ENCODE measurements around the gene KREMEN2. TPM values are rescaled to one million over a fixed set of nuclear protein-coding genes. Genes with fewer than 3 reads are reported as not detected.

The KREMEN2 gene
- total and polyA plus RNA-seq, 2 of the 13 experiments (the other 11 are each of a cell fraction or from before 2014, with no cell fraction given) = 0.48 to 1.2 TPM

DNA sequence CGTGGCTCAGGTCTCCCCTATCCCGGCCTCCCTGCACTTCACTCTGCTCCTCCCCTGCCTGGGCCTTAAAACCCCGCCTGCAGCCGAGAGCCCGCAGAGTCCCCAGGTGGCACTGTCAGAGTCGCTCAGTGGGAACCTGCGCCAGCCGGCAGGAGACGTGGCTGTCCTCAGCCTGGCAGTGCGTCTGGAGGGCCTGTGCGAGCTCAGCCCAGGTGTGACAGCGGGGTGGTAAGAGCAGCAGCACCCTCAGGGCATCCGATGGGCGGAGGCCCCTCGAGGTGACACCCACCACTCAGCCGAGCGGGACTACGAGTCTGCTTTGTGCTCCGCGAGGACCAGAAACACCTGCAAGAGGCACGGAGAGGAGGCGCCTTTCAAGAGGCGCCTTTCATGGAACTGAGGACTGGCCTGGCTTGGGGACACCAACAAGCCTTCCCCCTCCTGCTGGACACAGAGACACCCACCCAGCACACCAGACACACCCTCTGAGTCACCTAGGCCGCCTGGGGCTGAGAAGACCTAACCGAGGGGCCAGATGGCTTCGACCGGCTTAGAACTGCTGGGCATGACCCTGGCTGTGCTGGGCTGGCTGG, 48.8 kb downstream of the KREMEN2 start, which contains the start of gene CLDN9:
Gene CLDN9, plus strand, starts transcription at position 96 of the 593 bp plus-strand sequence. Its CDS starts 440 bp downstream, at position 536.
- Histone ChIP-seq H3K4me2 (ENCODE audit: low read depth, low read length) (peak within 1 kb of the TSS; percentile 55), H4K20me1 (ENCODE audit: insufficient read depth, low read length) (no peaks in the 10 kb centered on the region), H3K4me3 (replicated peaks in 1 of 3; ENCODE audit: insufficient read depth in 1 of 3, low read depth in 2 of 3, low read length in 3 of 3) (peak within 1 kb of the TSS; percentile 16 to 40 (median 29); a peak in 3 of 6 replicates), H3K79me2 (ENCODE audit: insufficient read depth, low read length) (no peaks in the 10 kb centered on the region), H3K9ac (ENCODE audit: insufficient read depth, low read depth, low read length) (no peak within 1 kb of the TSS), H3K27me3 (ENCODE audit: control insufficient read depth in 1 of 2, insufficient read depth in 2 of 2, low read length in 2 of 2) (peaks cover 7 to 22% of the 10 kb centered on the region in 2 experiments; a peak in 4 of 5 replicates), H3K27ac (ENCODE audit: extremely low read length, insufficient read depth, low read length) (no peak within 1 kb of the TSS), H3K4me1 (ENCODE audit: insufficient read depth, low read length) (peaks cover 98% of the 10 kb centered on the region), H3K9me3 (ENCODE audit: low read length) (no peaks in the 10 kb centered on the region), H3K36me3 (replicated peaks in 1 of 2; ENCODE audit: control insufficient read depth in 1 of 2, insufficient read depth in 2 of 2, low read length in 2 of 2) (no peaks in the 10 kb centered on the region), H2AFZ (ENCODE audit: low read length) (no peak within 1 kb of the TSS)
- DNase-seq (ENCODE audit: low spot score) (no peak), ATAC-seq (peak; percentile 52), FAIRE-seq (no peak)
- in situ Hi-C loops (cut with HindIII; ENCODE audit: extremely low pct_ligation_motif_present, low pct_unique_long_range_greater_than_20kb) (no loop called here), intact Hi-C loops (cut with micrococcal nuclease; ENCODE audit: unreplicated experiment) (no loop called here)
- WGBS (ENCODE audit: low lambda C conversion rate) = 12% methylated on average over 11 of the region's 27 CpGs
- no TSS peak for BruUV-seq (replicated peaks)
- CTCF ChIA-PET (ENCODE audit: low intra/inter-chr PET ratio, low total read pairs) = no interaction called here
- POLR2A ChIA-PET = interaction anchor here (0.8 to 14.2 kb wide), 2 partner anchors 9 to 10 kb away, joined by 3 to 750 read pairs; partner anchors contain the start of genes CLDN6, HCFC1R1, THOC6 and TNFRSF12A
- TF ChIP-seq NONO (IDR thresholded peaks at IDR 0.05) (no peak), NONO (CRISPR knock-in tag; conservative IDR thresholded peaks at IDR 0.05) (0 out of 2 replicates have a peak, but pooled peaks have one; percentile 51), SOX6 (IDR thresholded peaks at IDR 0.05) (no peak), SOX6 (CRISPR knock-in tag; IDR thresholded peaks at IDR 0.05) (no peak), PAF1 (CRISPR knock-in tag; IDR thresholded peaks at IDR 0.05) (no peak), ZBTB7B (CRISPR knock-in tag; IDR thresholded peaks at IDR 0.05) (no peak), HDAC6 (IDR thresholded peaks at IDR 0.05; ENCODE audit: low read depth, low read length) (no peak), ELF1 (CRISPR knock-in tag; IDR thresholded peaks at IDR 0.05) (no peak), TP53 (CRISPR knock-in tag; conservative IDR thresholded peaks at IDR 0.05) (no peak), ZNF232 (CRISPR knock-in tag; IDR thresholded peaks at IDR 0.05; ENCODE audit: borderline replicate concordance) (no peak), ZNF329 (CRISPR knock-in tag; IDR thresholded peaks at IDR 0.05; ENCODE audit: low read depth) (no peak), DNMT3B (CRISPR knock-in tag; conservative IDR thresholded peaks at IDR 0.05) (no peak), JUND (CRISPR knock-in tag; IDR thresholded peaks at IDR 0.05) (no peak), FOXK1 (CRISPR knock-in tag; IDR thresholded peaks at IDR 0.05; ENCODE audit: borderline replicate concordance, low read depth) (no peak), ZC3H13 (CRISPR knock-in tag; IDR thresholded peaks at IDR 0.05) (peak; percentile 50; the same call in 1 of the 2 replicates), ZNF136 (CRISPR knock-in tag; IDR thresholded peaks at IDR 0.05; ENCODE audit: low read depth) (no peak), PHF8 (CRISPR knock-in tag; IDR thresholded peaks at IDR 0.05) (no peak), ZFX (CRISPR knock-in tag; IDR thresholded peaks at IDR 0.05; ENCODE audit: low read depth) (peak; percentile 26; the same call in 1 of the 2 replicates), RARA (CRISPR knock-in tag; IDR thresholded peaks at IDR 0.05) (no peak), RAD21 (CRISPR knock-in tag; IDR thresholded peaks at IDR 0.05) (no peak), ZFP62 (CRISPR knock-in tag; IDR thresholded peaks at IDR 0.05) (no peak)
- TF ChIP-seq, protein P1, sequence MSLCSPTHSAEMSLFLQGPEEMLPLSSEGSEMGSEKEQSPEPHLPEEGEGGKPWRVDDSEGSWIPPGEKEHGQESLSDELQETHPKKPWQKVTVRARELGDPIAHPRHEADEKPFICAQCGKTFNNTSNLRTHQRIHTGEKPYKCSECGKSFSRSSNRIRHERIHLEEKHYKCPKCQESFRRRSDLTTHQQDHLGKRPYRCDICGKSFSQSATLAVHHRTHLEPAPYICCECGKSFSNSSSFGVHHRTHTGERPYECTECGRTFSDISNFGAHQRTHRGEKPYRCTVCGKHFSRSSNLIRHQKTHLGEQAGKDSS (CRISPR knock-in tag; IDR thresholded peaks at IDR 0.05; ENCODE audit: borderline replicate concordance, low read depth) = no peak
- TF ChIP-seq, protein P2, sequence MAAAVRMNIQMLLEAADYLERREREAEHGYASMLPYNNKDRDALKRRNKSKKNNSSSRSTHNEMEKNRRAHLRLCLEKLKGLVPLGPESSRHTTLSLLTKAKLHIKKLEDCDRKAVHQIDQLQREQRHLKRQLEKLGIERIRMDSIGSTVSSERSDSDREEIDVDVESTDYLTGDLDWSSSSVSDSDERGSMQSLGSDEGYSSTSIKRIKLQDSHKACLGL (CRISPR knock-in tag; IDR thresholded peaks at IDR 0.05) = 0 out of 2 replicates have a peak, but pooled peaks have one; percentile 32
- TF ChIP-seq, protein P3, sequence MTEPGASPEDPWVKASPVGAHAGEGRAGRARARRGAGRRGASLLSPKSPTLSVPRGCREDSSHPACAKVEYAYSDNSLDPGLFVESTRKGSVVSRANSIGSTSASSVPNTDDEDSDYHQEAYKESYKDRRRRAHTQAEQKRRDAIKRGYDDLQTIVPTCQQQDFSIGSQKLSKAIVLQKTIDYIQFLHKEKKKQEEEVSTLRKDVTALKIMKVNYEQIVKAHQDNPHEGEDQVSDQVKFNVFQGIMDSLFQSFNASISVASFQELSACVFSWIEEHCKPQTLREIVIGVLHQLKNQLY (CRISPR knock-in tag; IDR thresholded peaks at IDR 0.05) = no peak
- TF ChIP-seq, protein P4, sequence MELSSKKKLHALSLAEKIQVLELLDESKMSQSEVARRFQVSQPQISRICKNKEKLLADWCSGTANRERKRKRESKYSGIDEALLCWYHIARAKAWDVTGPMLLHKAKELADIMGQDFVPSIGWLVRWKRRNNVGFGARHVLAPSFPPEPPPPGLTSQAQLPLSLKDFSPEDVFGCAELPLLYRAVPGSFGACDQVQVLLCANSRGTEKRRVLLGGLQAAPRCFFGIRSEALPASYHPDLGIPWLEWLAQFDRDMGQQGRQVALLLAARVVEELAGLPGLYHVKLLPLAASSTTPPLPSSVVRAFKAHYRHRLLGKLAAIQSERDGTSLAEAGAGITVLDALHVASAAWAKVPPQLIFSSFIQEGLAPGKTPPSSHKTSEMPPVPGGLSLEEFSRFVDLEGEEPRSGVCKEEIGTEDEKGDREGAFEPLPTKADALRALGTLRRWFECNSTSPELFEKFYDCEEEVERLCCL (CRISPR knock-in tag; IDR thresholded peaks at IDR 0.05; ENCODE audit: borderline replicate concordance) = no peak

Measured in HepG2 (cell line).